Stimulated activated CD8-positive, alpha-beta memory T cell treated with anti-CD3 and anti-CD28 coated beads, Interleukin-4, amount 100 ng/mL, for 24 hours (primary cell): ENCODE data around the gene TCP11L2.
A peak's percentile ranks its signal among the peaks of the same experiment; 100 is the strongest.
"Not testable (repeated sequence)": the region's sequence is repeated elsewhere in the genome, so short reads cannot be mapped to it uniquely, and the experiment has no call there.

Experiments used
- DNase-seq: peaks from one replicate; pipeline ENCODE4 v3.0.0-alpha.2; 2020; ENCODE audit warnings: low read depth

TCP11L2 gene

GRCh38 chr12:106284358-106285105 is 18.0 kb upstream of the TCP11L2 start:
- DNase-seq, result no peak

- DNase-seq, result no peak
Observed at GRCh38 chr12:106285982-106286381, 16.6 kb upstream of the TCP11L2 start.

DNA sequence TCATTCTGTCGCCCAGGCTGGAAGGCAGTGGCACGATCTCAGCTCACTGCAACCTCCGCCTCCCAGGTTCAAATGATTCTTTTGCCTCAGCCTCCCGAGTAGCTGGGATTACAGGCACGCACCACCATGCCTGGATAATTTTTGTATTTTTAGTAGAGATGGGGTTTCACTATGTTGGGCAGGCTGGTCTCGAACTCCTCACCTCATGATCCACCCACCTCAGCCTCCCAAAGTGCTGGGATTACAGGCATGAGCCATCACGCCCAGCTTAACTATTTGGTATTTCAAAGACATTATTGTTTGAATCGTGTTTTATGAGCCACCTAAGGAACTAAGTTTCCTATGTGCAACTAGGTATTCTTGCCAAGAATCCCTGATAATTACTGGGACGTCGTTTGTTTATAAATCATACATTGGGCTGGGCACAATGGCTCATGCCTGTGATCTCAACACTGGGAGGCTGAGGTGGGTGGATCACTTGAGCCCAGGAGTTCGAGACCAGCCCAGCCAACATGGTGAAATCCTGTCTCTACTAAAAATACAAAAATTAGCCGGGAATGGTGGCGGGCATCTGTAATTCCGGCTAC is 15.9 kb upstream of the TCP11L2 start:
- not testable (repeated sequence) for DNase-seq

GRCh38 chr12:106287364-106287763 is 15.2 kb upstream of the TCP11L2 start:
- DNase-seq, result no peak

GRCh38 chr12:106288101-106288493 is 14.4 kb upstream of the TCP11L2 start:
- no peak for DNase-seq

GRCh38 chr12:106288494-106289195 is 13.9 kb upstream of the TCP11L2 start:
- peak; percentile 19 for DNase-seq

DNA sequence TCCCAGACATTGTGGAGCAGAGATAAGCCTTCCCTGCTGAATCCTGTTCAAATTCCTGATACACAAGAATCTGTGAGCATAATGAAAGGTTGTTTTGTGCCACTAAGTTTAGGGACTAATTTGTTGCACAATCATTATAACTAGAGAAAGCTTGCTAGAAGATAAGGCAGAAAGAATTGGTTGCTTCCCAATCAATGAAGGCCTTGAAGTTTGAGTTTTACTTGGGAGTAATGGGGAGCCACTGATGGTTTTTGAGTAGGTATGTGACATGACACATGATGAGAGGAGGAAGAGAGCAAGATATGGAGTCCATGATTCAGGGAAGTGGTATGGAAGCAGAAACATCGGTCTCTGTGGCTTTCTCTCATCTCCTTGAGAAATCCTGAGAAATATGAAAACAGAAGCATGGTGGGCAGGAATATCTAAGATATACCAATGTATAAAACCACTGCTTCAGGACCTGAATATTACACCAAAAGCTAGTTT is 13.3 kb upstream of the TCP11L2 start:
- DNase-seq, result no peak

DNA sequence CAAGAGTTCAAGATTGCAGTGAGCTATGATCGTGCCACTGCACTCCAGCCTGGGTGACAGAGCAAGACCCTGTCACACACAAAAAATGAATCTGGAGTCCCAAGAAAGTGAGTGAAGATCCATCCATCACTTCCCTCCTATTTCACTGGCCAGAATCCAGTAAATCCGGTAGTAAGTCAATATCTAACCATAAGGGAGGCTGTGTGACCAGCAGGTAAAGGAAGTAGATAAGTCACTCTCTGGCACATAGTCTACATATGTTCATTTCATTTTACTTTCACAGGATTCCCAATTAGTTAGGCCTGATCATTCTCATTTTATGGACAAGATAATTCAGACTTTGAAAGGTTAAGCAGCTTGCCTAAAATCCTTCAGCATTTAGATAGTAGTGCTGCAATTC is 11.9 kb upstream of the TCP11L2 start:
- no peak for DNase-seq

DNA sequence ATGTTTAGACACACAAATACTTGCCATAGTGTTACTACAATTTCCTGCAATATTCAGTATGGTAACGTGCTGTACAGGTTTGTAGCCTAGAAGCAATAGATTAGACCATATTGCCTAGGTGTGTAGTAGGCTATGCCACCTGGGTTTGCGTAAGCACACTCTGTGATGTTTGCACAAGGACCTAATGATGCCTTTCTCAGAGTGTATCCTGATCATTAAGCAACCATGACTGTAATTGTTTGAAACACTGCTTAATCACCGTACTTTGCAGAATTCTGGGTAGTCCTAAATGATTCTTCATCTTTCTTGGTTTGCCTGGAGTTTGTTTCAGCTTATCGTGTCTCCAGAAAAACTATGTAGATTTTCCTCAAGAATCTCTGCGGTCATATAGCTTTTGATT is 11.2 kb upstream of the TCP11L2 start:
- DNase-seq, result no peak

- no peak for DNase-seq
Observed at GRCh38 chr12:106292339-106292738, 10.2 kb upstream of the TCP11L2 start.

GRCh38 chr12:106296179-106296877 is 6.2 kb upstream of the TCP11L2 start:
- DNase-seq, result no peak

DNA sequence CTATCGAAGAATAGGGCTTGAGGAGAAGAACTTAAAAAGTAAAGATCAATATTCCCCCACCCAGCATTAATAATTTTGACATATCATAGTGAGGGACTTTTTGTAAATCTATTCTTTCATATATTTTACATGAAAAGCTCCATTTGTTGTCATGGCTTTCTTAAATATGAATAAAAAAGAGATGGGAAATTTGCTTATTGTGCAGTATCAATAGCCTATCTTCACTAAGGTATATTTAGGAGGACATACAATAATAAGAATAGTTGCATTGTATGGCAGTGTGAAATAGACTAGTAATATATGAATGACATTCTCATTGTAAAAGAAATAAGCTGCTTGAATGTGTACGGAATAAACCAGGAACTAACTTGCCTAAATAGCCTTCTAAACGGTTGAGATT is 5.5 kb upstream of the TCP11L2 start:
- no peak for DNase-seq

- DNase-seq, result no peak
Observed at GRCh38 chr12:106297681-106298080, 4.9 kb upstream of the TCP11L2 start.

GRCh38 chr12:106299202-106299774 is 3.2 kb upstream of the TCP11L2 start:
- DNase-seq, result no peak

DNA sequence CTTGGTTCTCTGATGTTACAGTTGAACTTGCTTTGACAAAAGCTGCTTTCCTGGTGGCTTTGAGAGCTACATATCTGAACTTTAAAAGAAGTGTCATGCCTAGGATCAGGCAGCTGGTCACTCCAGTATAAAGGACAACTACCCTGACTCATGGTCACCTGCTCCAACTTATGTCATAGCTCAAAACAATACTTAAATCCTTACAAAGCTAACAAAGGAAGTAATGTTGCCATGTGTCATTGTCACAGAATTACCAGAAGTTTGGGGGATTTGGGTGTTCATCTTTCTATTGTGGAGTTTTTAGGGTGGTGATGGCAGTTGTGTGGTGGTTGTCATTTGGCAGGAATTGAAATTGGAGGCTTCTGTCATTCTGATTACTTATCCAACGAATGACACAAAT is 1.8 kb upstream of the TCP11L2 start:
- no peak for DNase-seq

GRCh38 chr12:106301241-106301610 is 1.3 kb upstream of the TCP11L2 start:
- no peak for DNase-seq

GRCh38 chr12:106301611-106302321 is 767 bp upstream of the TCP11L2 start:
- peak; percentile 30 for DNase-seq

GRCh38 chr12:106303202-106303820 is 778 bp downstream of the TCP11L2 start:
- peak; percentile 50 for DNase-seq

- no peak for DNase-seq
Observed at GRCh38 chr12:106304001-106304421, 1.5 kb downstream of the TCP11L2 start.

- DNase-seq, result no peak
Observed at GRCh38 chr12:106304797-106305196, 2.3 kb downstream of the TCP11L2 start.

GRCh38 chr12:106305376-106305775 is 2.8 kb downstream of the TCP11L2 start:
- DNase-seq, result no peak
